Astrocyte of the hippocampus (primary cell): ENCODE measurements around the gene ODAD3.
"Not testable (repeated sequence)": the region's sequence is repeated elsewhere in the genome, so short reads cannot be mapped to it uniquely, and the experiment has no call there.

Source experiments
- DNase-seq: peaks from one replicate; pipeline ENCODE4 v3.0.0; 2011; ENCODE audit warnings: low read depth, low spot score

Gene ODAD3

DNA sequence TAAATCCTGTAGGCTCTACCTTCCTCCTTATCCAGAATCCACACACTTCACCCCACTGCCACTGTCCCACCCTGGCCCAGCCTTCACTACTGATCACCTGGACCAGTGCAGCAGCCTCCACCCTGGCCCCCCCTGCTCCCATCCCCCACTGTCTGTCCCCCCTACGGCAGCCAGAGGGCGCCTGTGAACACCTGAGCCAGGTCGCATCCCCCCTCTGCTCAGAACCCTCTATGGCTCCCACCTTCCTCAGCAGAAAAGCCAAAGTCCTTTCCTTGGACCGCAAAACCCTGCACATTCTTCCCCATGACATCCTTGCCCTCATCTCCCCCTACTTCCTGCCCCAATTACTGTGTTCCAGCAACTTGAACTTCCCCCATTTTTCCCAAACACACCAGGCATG, 25.3 kb upstream of the ODAD3 start:
- no peak for DNase-seq

DNA sequence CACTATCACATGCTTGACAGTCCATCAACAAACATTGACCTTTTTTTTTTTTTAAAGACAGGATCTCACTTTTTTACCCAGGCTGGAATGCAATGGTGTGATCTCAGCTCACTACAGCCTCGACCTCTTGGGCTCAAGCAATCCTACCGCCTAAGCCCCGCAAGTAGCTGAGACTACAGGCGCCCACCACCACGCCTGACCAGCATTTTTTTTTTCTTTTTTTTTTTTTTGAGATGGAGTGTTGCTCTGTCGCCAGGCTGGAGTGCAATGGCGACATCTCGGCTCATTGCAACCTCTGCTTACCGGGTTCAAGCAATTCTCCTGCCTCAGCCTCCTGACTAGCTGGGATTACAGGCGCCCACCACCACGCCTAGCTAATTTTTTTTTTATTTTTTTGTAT, 24.0 kb upstream of the ODAD3 start:
- DNase-seq, result not testable (repeated sequence)

DNA sequence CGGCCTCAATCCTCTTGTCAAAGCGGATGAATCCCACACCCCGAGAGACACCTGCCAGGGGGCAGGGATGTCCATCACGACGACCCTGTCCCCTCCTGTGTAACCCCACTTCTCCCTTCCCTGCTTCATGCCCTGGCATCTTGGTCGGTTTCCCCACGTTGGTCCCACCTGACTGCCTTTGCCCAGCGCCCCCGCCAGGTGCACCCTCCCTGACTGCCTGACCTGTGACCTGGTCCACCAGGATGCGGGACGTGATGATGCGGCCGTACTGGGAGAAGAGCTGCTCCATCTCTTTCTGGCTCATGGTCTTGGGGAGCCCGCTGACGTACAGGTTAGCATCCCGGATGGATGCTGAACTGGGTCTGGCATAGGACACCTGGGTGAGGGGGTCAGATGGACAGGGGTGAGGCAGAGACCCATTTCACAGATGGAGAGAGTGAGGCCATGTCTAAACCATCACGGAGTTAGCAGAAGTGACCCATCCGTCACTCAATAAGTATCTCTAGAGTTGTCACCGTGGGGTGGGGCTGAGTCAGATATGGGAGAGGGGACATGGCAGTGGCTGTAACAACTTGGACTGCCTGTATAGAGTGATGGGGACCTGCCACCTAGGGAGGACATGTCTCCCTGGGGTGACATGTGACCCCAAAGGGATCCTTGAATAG, 23.4 kb upstream of the ODAD3 start:
- no peak for DNase-seq

DNA sequence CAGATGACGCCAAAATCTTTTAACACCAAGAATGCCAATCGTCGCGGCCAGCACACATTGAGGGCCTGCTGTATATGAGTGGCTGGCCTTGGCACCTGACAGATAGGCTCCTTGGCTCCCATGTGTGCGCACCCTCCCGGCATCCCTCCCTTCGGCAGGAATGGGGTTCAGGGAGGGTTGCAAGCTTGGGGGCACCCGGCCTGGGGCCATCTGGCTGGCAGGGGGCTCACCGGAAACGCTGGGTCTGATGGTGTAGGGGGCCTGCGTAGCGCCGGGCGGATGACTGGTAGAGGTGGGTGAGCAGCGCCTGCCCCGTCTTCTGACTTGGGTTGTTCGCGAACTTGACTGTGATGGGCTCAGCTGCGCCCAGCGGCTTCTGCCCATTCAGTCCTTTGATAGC, 22.9 kb upstream of the ODAD3 start:
- DNase-seq, result no peak

DNA sequence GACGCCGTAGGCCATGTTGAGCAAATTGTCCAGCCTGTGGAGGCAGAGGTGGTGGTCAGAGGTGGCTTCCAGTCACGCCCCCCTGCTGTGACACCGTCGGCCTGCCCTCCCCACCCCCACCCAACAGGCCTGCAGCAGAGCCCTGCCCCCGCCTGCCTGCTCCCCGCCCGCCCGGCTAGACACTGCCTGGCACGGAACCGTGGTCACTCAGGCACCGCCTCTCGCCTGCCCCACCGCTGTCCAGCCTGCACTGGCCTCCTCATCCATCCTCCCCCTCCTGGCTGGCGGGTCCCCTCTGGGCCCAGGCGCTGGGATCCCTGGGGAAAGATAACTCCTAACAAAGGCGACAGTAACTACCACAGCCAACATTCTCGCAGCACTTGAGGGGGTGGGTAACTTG, 22.2 kb upstream of the ODAD3 start:
- no peak for DNase-seq

DNA sequence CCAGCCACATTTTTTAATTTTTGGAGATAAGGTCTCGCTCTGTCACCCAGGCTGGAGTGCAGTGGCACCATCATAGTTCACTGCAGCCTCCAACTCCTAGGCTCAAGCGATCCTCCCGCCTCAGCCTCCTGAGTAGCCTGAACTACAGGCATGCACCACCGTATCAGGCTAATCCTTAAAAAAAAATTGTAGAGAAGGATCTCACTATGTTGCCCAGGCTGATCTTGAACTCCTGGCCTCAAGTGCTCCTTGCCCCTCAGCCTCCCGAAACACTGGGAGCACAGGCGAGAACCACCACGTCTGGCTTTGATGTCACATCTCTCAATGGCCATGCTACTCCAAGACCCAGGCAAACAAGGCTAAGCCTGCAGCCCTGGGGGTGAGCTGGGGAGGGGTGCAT, 21.7 kb upstream of the ODAD3 start:
- no peak for DNase-seq

DNA sequence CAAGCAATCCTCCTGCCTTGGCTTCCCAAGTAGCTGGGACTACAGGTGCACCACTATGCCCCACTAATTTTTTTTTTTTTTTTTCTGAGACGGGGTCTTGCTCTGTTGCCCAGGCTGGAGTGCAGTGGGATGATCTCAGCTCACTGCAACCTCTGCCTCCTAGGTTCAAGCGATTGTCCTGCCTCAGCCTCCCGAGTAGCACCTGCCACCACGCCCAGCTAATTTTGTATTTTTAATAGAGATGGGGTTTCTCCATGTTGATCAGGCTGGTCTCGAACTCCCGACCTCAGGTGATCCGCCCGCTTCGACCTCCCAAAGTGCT, 20.3 kb upstream of the ODAD3 start:
- not testable (repeated sequence) for DNase-seq

DNA sequence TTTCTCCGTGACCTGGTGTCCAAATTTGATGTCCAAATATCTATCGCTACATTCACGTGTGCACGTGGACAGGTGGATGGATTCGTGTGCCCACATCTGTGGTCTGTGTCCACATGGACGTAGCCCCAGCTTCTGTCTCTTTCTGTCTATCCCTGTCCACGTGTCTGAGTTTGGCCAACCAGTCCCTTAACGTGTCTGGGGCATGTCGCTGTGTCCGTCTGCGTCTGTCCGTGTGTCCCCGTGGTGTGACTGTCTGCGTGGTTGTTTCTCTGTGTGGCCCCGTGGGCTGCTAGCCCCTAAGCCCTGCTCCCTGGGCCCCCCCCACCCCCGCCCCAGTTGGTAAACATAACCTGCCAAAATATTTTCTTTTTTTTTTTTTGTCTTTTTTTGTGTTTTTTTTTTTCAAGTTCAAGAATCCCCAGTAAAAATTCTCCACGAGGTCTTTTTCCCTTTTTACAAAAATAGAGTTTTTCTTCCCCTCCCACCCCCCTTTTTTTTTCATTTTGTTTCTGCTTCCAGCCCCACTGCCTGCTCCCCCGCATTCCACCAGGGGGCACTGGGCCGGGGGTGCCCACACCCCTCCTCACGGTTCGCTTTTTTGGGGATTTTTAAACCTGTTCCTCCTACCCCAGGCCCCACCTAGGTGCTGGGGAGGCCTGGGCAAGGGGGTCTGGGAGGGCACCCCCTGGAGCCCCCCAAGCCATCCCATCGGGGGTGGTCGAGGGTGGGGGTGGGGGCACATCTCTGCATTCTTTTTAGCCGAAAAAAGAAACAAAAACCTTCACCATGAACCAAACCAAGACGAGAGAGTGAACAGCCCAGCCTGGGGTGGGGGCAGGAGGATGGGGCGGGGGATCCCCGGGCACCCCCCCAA, 18.8 kb upstream of the ODAD3 start:
- DNase-seq, result no peak

DNA sequence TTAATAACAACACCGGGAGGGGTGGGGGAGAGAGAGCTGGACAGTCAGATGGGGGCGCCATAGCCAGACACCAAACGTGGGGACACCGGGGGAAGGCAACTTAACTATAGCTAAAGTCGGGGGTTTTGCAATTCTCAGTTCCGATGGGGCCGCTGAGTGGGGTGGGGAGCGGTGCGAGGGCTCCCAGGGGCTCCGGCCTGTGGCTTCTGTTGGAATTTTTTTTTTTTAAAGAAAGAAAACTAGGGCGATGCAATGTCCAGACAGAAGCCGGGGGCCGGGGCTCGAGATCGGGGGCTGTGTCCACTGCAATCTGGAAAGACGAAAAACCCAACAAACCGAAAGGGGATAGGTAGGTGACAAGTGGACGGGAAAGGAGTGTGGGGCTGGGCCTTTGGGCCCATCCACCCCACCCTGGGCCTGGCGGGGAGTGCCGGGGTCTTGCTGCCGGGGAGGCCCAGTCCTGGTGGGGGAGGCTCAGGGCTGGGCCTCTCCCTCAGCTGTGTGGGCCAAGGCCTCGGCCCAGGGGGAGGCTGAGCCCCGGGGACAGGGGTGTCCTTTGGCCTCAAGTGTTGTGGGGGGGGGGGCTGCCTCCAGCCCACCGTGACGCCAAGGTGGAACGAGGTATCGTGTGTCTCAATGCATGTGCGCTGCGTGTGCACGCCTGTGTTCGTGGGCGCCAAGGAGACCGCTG, 17.8 kb upstream of the ODAD3 start:
- DNase-seq, result no peak

DNA sequence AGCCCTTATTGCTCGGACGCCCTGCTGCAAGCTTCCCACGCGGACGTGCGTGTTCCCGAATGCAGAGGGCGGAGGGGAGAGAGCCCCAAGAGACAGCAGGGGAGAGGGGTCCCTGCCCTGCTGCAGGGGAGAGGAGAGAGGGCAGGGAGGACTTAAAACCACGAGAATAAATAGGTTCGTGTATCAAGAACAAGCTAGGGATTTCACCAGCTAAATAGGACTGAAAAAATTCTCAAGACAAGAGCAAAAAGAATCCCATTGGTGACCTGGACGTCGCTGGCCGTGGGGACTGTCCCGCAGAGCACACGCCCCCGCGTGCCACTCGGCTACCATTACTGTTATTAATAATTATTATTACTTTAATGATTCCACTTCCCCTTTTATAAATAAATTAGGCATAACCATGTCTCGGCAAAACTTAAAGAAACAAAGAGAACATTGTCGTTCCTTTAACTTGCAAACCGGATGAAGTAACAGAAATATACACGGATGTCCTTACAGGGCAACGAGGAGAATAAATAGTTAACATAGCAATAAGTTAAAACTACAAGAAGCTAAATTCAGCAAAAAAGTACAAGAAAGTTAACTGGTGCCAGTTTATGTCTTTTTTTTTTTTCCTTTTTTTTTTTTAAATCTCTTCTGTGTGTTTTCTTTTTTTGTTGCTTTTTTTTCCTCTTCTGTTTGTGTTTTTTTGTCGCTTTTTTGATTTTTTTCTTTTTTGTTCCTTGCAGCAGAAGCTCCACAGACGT, 17.1 kb upstream of the ODAD3 start:
- DNase-seq, result no peak

DNA sequence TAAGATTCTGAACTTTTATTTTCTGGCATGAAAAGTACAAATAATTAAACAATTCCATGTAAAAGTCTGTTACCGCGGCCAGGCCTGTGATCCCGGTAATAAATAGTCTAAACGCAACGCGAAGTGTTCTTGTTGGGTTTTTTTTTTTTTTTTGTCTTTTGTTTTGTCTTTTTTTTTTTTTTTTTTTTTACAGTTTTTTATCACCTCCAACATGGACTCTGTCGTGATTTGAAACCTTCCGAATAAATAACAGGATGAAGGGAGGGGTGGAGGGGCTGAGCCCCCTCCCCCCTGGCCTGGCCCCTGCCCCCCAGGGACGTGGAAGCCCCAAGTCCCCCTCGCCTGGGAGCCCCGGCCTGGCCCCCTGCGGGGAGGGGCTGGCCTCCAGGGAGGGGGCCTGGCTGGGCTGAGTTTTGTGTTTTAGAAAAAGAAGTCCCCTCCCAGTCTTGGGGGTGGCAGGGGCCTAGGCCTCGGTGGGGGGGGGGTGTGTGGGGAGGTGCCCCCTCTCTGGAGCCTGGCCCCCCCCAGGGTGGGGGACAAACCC, 16.5 kb upstream of the ODAD3 start:
- no peak for DNase-seq

DNA sequence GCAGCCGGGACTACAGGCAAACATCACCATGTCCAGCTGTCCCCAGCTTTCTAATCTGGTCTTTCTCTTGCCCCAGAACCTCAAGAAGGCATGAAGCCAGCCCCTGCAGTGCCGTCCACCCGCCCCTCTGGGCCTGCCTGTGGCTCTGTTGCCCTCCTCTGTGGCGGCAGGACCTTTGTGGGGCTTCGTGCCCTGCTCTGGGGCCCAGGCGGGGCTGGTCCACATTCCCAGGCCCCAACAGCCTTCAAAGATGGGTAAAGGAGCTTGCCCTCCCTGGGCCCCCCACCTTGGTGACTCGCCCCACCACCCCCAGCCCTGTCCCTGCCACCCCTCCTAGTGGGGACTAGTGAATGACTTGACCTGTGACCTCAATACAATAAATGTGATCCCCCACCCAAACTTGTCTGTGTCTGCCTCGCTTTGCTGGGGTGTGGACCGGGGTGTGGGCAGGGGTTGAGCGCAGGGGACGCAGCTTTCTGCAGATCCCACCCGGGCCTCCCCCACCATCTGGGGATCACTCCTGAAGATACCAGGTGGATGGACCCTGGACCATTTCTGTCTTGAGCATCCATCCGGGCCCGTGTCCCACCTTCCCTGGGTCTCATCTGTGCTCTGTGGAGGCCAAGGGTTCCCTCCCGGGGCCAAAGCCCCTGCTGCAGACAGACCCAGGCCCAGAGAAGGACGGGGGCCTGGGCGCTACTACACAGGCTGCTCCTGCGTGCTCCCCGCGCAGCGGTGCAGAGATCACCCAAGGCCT, 15.8 kb upstream of the ODAD3 start:
- no peak for DNase-seq

DNA sequence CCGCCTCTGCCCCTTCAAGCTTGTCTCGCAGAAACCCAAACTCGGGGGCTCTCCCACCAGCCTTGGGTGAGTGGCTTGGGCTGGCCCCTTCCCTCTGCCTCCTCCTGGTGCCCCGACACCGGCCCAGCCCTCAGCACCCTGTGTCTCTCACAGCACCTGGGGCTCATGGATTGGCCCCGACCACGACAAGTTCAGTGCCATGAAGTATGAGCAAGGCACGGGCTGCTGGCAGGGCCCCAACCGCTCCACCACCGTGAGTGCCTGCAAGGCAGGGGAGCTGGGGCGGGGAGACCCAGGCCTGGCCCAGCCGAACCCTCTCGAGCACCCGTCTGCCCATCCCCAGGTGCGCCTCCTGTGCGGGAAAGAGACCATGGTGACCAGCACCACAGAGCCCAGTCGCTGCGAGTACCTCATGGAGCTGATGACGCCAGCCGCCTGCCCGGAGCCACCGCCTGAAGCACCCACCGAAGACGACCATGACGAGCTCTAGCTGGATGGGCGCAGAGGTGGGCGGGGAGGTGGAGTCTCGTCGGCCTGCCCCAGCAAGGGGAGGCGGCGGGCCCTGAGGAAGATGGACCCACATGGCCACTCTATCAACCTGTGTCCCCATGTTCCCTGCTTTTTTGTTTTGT, 14.1 kb upstream of the ODAD3 start:
- DNase-seq, result no peak

DNA sequence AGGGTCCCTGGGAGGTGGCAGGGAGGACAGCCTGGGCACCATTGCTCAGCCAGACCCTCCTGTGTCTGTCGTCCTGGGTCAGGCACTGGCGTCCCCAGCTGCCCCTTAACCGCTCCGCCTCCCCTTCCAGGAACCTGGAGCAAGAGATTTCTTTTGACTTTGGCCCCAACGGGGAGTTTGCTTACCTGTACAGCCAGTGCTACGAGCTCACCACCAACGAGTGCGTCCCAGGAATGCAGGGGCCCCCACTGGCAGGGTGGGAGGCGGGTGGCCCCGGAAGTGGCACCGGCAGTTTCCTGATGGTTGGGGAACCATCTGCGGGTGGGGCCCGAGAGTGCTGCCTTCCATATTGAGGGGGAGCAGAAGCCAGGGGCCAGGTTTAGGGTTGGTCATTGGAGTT, 13.5 kb upstream of the ODAD3 start:
- DNase-seq, result no peak

DNA sequence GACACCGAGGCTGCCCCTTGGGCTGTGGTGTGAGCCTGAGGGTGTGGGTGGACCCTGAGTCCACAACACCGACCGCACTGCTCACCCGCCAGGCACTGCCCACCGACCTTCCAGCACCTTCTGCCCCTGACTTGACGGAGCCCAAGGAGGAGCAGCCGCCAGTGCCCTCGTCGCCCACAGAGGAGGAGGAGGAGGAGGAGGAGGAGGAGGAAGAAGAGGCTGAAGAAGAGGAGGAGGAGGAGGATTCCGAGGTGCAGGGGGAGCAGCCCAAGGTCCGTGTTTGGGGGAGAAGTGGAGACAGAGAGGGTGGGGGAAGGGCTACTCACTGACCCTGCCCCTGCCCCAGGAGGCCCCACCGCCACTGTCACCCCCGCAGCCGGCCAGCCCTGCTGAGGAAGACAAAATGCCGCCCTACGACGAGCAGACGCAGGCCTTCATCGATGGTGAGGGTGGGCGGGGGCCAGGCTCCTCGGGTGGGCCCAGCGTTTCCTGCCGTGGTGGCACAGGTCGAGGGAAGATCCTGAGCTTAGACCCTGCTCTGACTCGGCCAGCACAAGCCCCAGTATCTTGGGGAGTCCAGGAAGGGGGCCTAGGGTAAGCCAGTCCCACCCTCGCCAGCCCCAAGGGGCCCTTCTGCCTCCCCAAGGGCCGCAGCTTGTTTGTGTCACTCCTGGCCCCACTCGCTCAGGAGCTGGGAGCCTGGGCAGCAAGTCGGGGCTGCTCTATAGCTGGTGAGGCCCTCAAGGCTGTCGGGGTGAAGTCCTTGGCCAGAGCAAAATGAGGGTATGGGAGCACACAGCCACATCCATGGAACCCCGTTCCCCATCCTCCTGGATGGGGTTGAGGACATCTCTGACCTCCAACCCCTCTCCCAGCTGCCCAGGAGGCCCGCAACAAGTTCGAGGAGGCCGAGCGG, 12.7 kb upstream of the ODAD3 start:
- DNase-seq, result no peak

DNA sequence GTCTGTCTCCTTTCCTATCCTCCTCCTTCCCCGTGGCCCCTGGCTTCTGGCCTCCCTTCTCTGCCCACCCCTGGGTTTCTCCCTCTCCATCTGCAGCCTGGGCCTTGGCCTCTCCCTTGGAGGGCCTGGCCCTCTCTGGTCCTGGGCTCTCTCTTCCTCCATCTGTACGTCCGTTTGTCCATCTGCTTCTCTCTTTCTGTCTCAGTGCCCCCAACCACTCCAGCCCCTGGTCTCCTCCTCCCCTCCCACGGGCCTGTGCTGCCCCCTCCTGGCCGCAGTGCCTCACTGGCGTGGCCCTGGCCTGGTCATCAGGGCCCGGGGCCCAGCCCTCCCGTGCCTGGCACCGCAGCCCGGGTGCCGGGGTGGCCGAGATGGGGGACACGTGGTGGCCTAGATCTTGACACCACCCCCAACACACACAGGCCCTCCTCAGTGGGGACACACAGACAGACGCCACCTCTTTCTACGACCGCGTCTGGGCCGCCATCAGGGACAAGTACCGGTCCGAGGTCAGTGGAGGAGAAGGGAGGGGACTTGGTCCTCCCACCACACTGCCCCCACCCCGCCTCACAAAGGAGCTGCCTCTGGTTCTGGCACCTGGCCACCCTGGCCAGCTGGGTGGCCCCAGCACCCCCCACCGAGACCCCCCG, 11.9 kb upstream of the ODAD3 start:
- DNase-seq, result peak; percentile 56

DNA sequence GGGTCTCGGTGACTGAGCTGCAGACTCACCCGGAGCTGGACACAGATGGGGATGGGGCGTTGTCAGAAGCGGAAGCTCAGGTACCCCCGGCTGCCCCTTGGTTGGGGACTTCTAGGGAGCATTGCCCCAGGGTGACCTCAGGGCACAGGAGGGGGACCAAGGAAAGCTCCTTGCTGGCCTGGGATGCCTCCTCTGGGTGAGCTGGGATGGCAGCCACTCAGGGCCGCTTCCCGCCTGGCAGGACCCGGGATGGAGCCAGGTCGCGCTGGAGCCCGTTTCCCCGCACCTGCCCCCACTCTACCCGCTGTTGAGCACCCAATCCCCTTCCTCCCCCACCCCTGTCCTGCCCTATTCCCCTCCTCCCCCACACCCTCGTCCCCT, 11.3 kb upstream of the ODAD3 start:
- no peak for DNase-seq

DNA sequence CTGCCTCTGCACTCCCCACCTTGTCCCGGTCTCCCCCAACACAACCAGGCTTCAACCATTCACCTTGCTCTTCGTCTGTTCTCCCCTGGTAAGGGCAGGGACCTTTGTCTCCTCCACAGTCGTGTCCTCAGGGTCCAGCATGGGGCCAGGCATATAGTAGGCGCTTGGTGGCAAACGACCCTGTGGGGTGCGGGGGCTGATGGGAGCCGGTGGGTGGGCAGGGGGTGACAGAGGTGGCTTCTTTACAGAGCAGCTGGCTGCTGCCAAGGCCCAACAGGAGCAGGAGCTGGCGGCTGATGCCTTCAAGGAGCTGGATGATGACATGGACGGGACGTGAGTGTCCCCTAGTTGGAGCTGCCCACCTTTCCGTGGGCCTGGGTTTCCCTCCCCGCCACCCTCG, 10.2 kb upstream of the ODAD3 start:
- no peak for DNase-seq

DNA sequence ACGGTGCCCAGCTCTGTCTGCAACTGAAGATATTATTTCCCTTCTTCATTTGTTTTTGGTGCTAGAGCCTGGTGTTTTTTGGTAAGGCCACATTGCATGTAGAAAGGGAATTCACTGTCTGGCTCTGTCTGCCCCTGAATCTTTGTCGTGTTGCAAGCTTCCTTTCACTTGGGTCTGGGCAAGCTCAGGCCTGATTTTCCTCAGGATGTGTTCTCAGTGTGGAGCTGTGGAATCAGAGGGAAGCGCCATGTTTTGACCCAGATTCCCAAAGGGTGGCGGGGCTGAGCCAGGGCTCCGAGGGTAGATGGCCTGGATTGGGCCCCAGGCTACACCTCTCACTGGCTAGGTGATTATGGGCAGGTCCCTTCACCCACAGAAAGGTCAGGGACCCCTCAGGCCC, 9.1 kb upstream of the ODAD3 start:
- DNase-seq, result no peak
